ENCODE results near the gene HOXA13. TPM values are rescaled to one million over a fixed set of nuclear protein-coding genes. Genes with fewer than 3 reads are reported as not detected.

HOXA13 gene
- total RNA-seq, 6 donors from 2014 or later, result not detected

- Histone ChIP-seq H3K9me3 (peaks cover 0 to 6% (median 0%) of the 10 kb centered on the region in 4 donors), H3K4me3 (no peak overlapping the region), H3K4me1 (peaks cover 25 to 36% (median 31%) of the 10 kb centered on the region in 4 donors), H3K36me3 (no peaks in the 10 kb centered on the region), H3K27ac (no peak overlapping the region), H3K27me3 (peaks cover under 1 to 91% (median 60%) of the 10 kb centered on the region in 4 donors)
- TF ChIP-seq POLR2AphosphoS5 (IDR thresholded peaks at IDR 0.05) (no peak), POLR2A (IDR thresholded peaks at IDR 0.05) (no peak), EP300 (IDR thresholded peaks at IDR 0.05) (no peak)
- DNase-seq (peak; percentile 15 to 55), ATAC-seq (ENCODE audit: low FRiP score in 2 of 2) (no peak)
- 73 to 87% methylated on average over 21 to 22 of the region's 22 CpGs for WGBS, 2 donors
These were observed 22.7 kb downstream of the HOXA13 start for GRCh38 chr7:27176962-27177794.

GRCh38 chr7:27176524-27176845 is 23.4 kb downstream of the HOXA13 start:
- 80 to 85% methylated on average over 1 to 3 of the region's 3 CpGs for WGBS, 2 donors
- H3K36me3 ChIP-seq, result no peaks in the 10 kb centered on the region
- no peak overlapping the region for H3K27ac ChIP-seq
- ATAC-seq (ENCODE audit: low FRiP score in 2 of 2), result no peak
- no peak for TF ChIP-seq POLR2AphosphoS5 (IDR thresholded peaks at IDR 0.05)
- TF ChIP-seq CTCF (IDR thresholded peaks at IDR 0.05), result no peak
- TF ChIP-seq EP300 (IDR thresholded peaks at IDR 0.05), result no peak
- no peak for TF ChIP-seq POLR2A (IDR thresholded peaks at IDR 0.05)
- peaks cover 27 to 41% (median 33%) of the 10 kb centered on the region in 4 donors for H3K4me1 ChIP-seq
- H3K27me3 ChIP-seq, result peaks cover 2 to 92% (median 63%) of the 10 kb centered on the region in 4 donors
- H3K4me3 ChIP-seq, result no peak overlapping the region
- H3K9me3 ChIP-seq, result peaks cover 0 to 6% (median 0%) of the 10 kb centered on the region in 4 donors
- DNase-seq, result no peak

GRCh38 chr7:27175626-27176523 is 24.0 kb downstream of the HOXA13 start:
- Histone ChIP-seq H3K27me3 (peaks cover 2 to 96% (median 67%) of the 10 kb centered on the region in 4 donors), H3K4me1 (peaks cover 27 to 45% (median 33%) of the 10 kb centered on the region in 4 donors), H3K36me3 (no peaks in the 10 kb centered on the region), H3K27ac (no peak overlapping the region), H3K4me3 (no peak overlapping the region), H3K9me3 (peaks cover 0 to 6% (median 0%) of the 10 kb centered on the region in 4 donors)
- TF ChIP-seq EP300 (IDR thresholded peaks at IDR 0.05) (no peak), CTCF (IDR thresholded peaks at IDR 0.05) (no peak), POLR2AphosphoS5 (IDR thresholded peaks at IDR 0.05) (no peak), POLR2A (IDR thresholded peaks at IDR 0.05) (no peak)
- WGBS, 2 donors, result 41 to 70% methylated on average over 23 to 36 of the region's 40 CpGs
- ATAC-seq (ENCODE audit: low FRiP score in 2 of 2), result no peak
- peak; percentile 16 to 76 for DNase-seq

GRCh38 chr7:27174874-27175625 is 24.8 kb downstream of the HOXA13 start:
- Histone ChIP-seq H3K9me3 (peaks cover 0 to 6% (median 0%) of the 10 kb centered on the region in 4 donors), H3K27ac (no peak overlapping the region), H3K36me3 (no peaks in the 10 kb centered on the region), H3K27me3 (peaks cover 2 to 95% (median 67%) of the 10 kb centered on the region in 4 donors), H3K4me3 (no peak overlapping the region), H3K4me1 (peaks cover 27 to 43% (median 32%) of the 10 kb centered on the region in 4 donors)
- ATAC-seq (ENCODE audit: low FRiP score in 2 of 2) (no peak), DNase-seq (peak in 1 of 2 donors; percentile 10)
- 59 to 61% methylated on average over 8 to 12 of the region's 12 CpGs for WGBS, 2 donors
- TF ChIP-seq POLR2AphosphoS5 (IDR thresholded peaks at IDR 0.05) (no peak), CTCF (IDR thresholded peaks at IDR 0.05) (no peak), EP300 (IDR thresholded peaks at IDR 0.05) (no peak)

Data from upper lobe of left lung (tissue), 6 donors.